G401.6 (cell line): Measurements from ENCODE around the gene SIPA1L2.
A peak's percentile ranks its signal among the peaks of the same experiment; 100 is the strongest.

Experiments
- FAIRE-seq: peaks from 2 replicates; lab custom pipeline; 2012; peaks lifted over from hg19 to GRCh38; lab: Jason Lieb, UNC

SIPA1L2 gene

GRCh38 chr1:232643251-232643650 lies 13.3 kb upstream of the SIPA1L2 start:
- no peak for FAIRE-seq

- FAIRE-seq = no peak
These were observed 11.6 kb upstream of the SIPA1L2 start for GRCh38 chr1:232641507-232641906.

- no peak for FAIRE-seq
These were observed 6.9 kb upstream of the SIPA1L2 start for GRCh38 chr1:232636799-232637198.

GRCh38 chr1:232635778-232636356 lies 5.9 kb upstream of the SIPA1L2 start:
- FAIRE-seq = peak; percentile 72

GRCh38 chr1:232635279-232635678 lies 5.3 kb upstream of the SIPA1L2 start:
- FAIRE-seq = no peak

GRCh38 chr1:232634096-232634495 lies 4.2 kb upstream of the SIPA1L2 start:
- FAIRE-seq = no peak

- FAIRE-seq = no peak
These were observed 912 bp upstream of the SIPA1L2 start for GRCh38 chr1:232630894-232631195.

GRCh38 chr1:232629250-232630046 lies 485 bp downstream of the SIPA1L2 start:
- no peak for FAIRE-seq

GRCh38 chr1:232628335-232629249 lies 1.3 kb downstream of the SIPA1L2 start:
- no peak for FAIRE-seq

GRCh38 chr1:232627645-232628334 lies 2.1 kb downstream of the SIPA1L2 start:
- no peak for FAIRE-seq

- no peak for FAIRE-seq
These were observed 2.8 kb downstream of the SIPA1L2 start for GRCh38 chr1:232627171-232627570.

GRCh38 chr1:232626452-232626851 lies 3.5 kb downstream of the SIPA1L2 start:
- FAIRE-seq = no peak

- no peak for FAIRE-seq
These were observed 4.5 kb downstream of the SIPA1L2 start for GRCh38 chr1:232625319-232625868.

GRCh38 chr1:232624546-232625281 lies 5.2 kb downstream of the SIPA1L2 start:
- no peak for FAIRE-seq

GRCh38 chr1:232622981-232623380 lies 7.0 kb downstream of the SIPA1L2 start:
- FAIRE-seq = no peak

GRCh38 chr1:232622378-232622777 lies 7.6 kb downstream of the SIPA1L2 start:
- FAIRE-seq = no peak

GRCh38 chr1:232621050-232621449 lies 8.9 kb downstream of the SIPA1L2 start:
- no peak for FAIRE-seq

GRCh38 chr1:232620356-232620969 lies 9.5 kb downstream of the SIPA1L2 start:
- no peak for FAIRE-seq

GRCh38 chr1:232617237-232617636 lies 12.7 kb downstream of the SIPA1L2 start:
- no peak for FAIRE-seq

GRCh38 chr1:232615306-232615800 lies 14.6 kb downstream of the SIPA1L2 start:
- FAIRE-seq = no peak

- no peak for FAIRE-seq
These were observed 15.1 kb downstream of the SIPA1L2 start for GRCh38 chr1:232614811-232615210.
